Muscle layer of duodenum (tissue), 2 donors: ENCODE measurements around the gene CLEC4E.
"Not testable (repeated sequence)": the region's sequence is repeated elsewhere in the genome, so short reads cannot be mapped to it uniquely, and the experiment has no call there.

Experiments
- H3K27ac ChIP-seq: one replicate; pipeline ENCODE4 v1.7.0; 2013; ENCODE audit warnings: mild to moderate bottlenecking, low read length
- H3K27me3 ChIP-seq: one replicate; pipeline ENCODE4 v1.7.0; 2013; ENCODE audit warnings: low read depth, mild to moderate bottlenecking, control low read depth, low read length
- H3K36me3 ChIP-seq, 2 donors: one replicate each; pipeline ENCODE4 v1.7.0; 2013; ENCODE audit warnings: low read length in 2 of 2, control low read depth in 1 of 2, mild to moderate bottlenecking in 1 of 2; ENCODE audit not compliant: insufficient read depth in 2 of 2, control insufficient read depth in 1 of 2
- H3K4me1 ChIP-seq, 2 donors: one replicate each; pipeline ENCODE4 v1.7.0; 2013; ENCODE audit warnings: low read length in 2 of 2, mild to moderate bottlenecking in 2 of 2, control low read depth in 1 of 2, moderate library complexity in 1 of 2; ENCODE audit not compliant: insufficient read depth in 2 of 2, control insufficient read depth in 1 of 2
- H3K4me3 ChIP-seq, 2 donors: one replicate each; pipeline ENCODE4 v1.7.0; 2013; ENCODE audit warnings: low read length in 2 of 2, low read depth in 1 of 2, mild to moderate bottlenecking in 1 of 2
- H3K9me3 ChIP-seq, 2 donors: one replicate each; pipeline ENCODE4 v1.7.0; 2013; ENCODE audit warnings: low read length in 2 of 2, control low read depth in 1 of 2, mild to moderate bottlenecking in 1 of 2; ENCODE audit not compliant: control insufficient read depth in 1 of 2
- donor health status: healthy.

The CLEC4E gene

GRCh38 chr12:8540831-8541230 is at the start of gene CLEC4E:
CLEC4E (minus strand) TSS chr12:8540905; CDS start chr12:8540797, 108 bp downstream.
- not testable (repeated sequence) for H3K4me3 ChIP-seq

DNA sequence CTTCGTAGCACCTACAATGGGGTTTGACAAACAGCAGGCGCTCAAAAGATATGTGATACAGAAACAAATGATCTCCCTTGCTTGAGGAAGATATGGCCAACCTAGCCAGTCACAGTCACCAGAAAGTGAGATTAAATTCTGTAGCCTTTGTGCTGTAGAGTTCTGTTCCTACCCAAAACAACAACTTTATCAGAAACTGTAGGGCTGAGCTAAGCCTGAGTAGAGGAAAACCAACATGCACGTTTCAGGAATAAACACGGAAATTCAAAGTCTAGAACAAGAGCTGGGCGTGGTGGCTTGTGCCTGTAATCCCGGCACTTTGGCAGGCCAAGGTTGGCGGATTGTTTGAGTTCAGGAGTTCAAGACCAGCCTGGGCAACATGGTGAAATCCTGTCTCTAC is 49.0 kb upstream of the CLEC4E start:
- no peaks in the 10 kb centered on the region for H3K36me3 ChIP-seq
- no peak overlapping the region for H3K27ac ChIP-seq
- no peak overlapping the region for H3K4me3 ChIP-seq
- H3K4me1 ChIP-seq = no peaks in the 10 kb centered on the region
- no peaks in the 10 kb centered on the region for H3K9me3 ChIP-seq
- H3K27me3 ChIP-seq = no peaks in the 10 kb centered on the region

More at GRCh38 chr12:8540831-8541230, at the start of gene CLEC4E:
- H3K4me1 ChIP-seq, H3K9me3 ChIP-seq, H3K36me3 ChIP-seq, H3K27ac ChIP-seq, H3K27me3 ChIP-seq: not testable (repeated sequence)

- not testable (repeated sequence) for H3K4me3 ChIP-seq, H3K9me3 ChIP-seq, H3K27me3 ChIP-seq, H3K36me3 ChIP-seq, H3K4me1 ChIP-seq, H3K27ac ChIP-seq
These were observed 43.8 kb upstream of the CLEC4E start for GRCh38 chr12:8584478-8584877.

DNA sequence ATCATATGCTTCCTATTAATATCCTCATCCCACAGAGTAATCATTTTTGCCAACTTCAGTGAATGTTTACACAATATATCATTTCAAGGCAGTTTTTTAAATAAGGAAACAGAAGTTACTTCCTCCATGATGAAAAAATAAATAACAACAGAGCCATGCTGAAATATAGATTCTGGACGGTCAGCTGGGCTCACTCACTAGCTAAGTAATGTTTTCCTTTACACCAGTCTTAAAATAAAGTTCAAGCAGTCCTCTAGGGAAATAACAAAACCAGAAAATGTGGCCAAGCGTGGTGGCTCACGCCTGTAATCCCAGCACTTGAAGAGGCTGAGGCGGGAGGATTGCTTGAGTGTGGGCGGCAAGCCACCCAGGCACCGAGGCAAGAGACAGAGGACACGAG is 43.3 kb upstream of the CLEC4E start:
- H3K4me1 ChIP-seq = no peaks in the 10 kb centered on the region
- H3K27ac ChIP-seq = no peak overlapping the region
- no peaks in the 10 kb centered on the region for H3K9me3 ChIP-seq
- H3K27me3 ChIP-seq = no peaks in the 10 kb centered on the region
- H3K36me3 ChIP-seq = no peaks in the 10 kb centered on the region
- no peak overlapping the region for H3K4me3 ChIP-seq

DNA sequence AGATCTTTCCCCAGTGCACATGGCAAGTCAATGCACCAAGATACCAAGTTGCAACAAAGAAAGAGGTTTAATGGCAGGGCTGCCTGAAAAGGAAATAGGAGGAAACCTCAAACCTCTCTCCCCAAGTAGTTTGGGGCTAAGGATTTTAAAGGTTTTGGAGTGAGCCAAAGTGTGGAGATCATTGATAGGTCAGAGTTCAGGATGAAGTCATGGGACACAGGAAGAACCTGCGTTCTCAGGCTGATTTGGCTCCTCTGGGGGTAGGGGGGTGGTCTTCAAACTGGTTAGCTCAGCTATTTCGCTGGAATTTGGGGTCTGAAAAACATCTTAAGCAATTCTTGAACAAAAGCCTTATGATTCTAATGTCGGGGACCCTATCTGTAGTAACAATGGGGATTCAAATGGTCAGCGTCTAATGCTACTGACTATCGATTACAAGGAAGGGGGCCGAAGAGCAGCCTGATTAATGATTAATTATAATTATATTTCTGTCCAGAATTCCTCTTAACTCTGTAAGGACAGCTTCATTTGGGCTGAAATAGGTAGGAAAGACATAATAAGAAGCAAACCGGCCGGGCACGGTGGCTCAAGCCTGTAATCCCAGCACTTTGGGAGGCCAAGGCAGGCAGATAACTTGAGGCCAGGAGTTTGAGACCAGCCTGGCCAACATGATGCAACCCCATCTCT is 40.5 kb upstream of the CLEC4E start:
- no peaks in the 10 kb centered on the region for H3K4me1 ChIP-seq
- no peaks in the 10 kb centered on the region for H3K36me3 ChIP-seq
- no peaks in the 10 kb centered on the region for H3K9me3 ChIP-seq
- no peaks in the 10 kb centered on the region for H3K27me3 ChIP-seq
- H3K4me3 ChIP-seq = no peak overlapping the region
- H3K27ac ChIP-seq = no peak overlapping the region

GRCh38 chr12:8577879-8578278 is 37.2 kb upstream of the CLEC4E start:
- Histone ChIP-seq H3K4me3 (no peak overlapping the region), H3K27me3 (no peaks in the 10 kb centered on the region), H3K4me1 (no peaks in the 10 kb centered on the region), H3K27ac (no peak overlapping the region), H3K36me3 (no peaks in the 10 kb centered on the region), H3K9me3 (no peaks in the 10 kb centered on the region)

DNA sequence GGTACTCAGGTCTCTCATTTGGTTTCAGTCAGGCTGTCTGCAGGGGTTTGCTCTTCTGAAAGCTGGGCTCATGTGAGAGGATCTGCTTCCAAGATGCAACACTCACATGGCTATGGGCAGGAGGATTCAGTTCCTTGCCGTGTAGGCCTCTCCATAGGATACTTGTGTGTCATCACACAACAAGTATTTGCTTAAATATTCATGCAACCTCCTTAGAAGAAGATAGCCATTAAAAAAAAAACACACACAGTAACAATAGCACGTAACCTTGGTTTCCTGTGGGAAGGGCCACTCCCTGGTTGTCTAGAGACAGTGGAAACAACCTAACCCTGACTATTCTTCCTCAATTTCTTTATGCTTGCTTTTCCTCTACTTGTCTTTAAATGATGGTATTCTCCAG is 31.8 kb upstream of the CLEC4E start:
- H3K27me3 ChIP-seq = no peaks in the 10 kb centered on the region
- no peak overlapping the region for H3K27ac ChIP-seq
- H3K4me3 ChIP-seq = no peak overlapping the region
- peaks cover 0 to under 1% of the 10 kb centered on the region in 2 donors for H3K9me3 ChIP-seq
- H3K4me1 ChIP-seq = no peaks in the 10 kb centered on the region
- H3K36me3 ChIP-seq = no peaks in the 10 kb centered on the region

GRCh38 chr12:8566525-8566924 is 25.8 kb upstream of the CLEC4E start:
- H3K4me3 ChIP-seq = peak overlapping the region in 1 of 2 donors; percentile 46
- no peak overlapping the region for H3K27ac ChIP-seq

DNA sequence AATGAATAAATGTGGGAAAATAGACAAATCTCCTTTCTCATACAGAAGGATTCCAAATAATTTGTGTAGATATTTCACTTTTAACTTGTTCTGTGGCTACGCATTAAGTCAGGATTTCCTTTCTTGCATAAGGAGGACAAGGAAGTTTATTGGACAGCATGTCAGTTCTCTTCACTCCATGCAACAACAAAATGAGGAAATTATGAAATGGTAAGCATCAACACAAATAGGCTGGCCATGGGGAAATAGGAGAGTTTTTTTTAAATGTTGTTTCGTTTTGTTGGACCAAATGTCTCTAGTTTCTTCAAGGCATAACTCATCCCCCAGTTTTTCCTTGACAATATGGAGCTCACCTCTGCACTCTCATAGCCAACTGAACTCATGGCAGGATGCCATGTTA is 25.3 kb upstream of the CLEC4E start:
- not testable (repeated sequence) for H3K27me3 ChIP-seq, H3K27ac ChIP-seq, H3K36me3 ChIP-seq, H3K4me1 ChIP-seq
- Histone ChIP-seq H3K9me3 (peaks cover 12 to 15% of the 10 kb centered on the region in 2 donors), H3K4me3 (peak overlapping the region in 1 of 2 donors; percentile 46)

More at GRCh38 chr12:8566525-8566924, 25.8 kb upstream of the CLEC4E start:
- peaks cover 11 to 12% of the 10 kb centered on the region in 2 donors for H3K9me3 ChIP-seq
- no peaks in the 10 kb centered on the region for H3K36me3 ChIP-seq
- no peaks in the 10 kb centered on the region for H3K4me1 ChIP-seq
- no peaks in the 10 kb centered on the region for H3K27me3 ChIP-seq

DNA sequence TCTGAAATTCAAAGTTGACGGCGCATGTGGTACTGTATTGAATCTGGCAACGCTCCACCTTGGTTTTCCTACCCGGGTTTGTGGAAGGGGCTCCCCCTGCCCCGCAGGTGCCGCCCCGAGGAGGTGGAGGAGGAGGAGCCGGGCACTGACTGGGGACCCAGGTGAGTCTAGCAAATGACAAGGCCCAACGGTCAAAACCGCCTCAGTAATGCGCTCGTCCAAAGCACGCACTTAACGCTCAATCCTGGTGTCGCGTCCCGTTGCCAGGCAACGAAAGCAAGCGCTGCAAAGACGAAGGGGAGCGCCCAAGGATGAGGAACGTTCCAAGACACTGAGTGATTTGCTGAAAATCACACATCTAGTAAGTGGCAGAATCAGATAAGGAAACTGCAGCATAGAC is 24.0 kb upstream of the CLEC4E start:
- no peak overlapping the region for H3K4me3 ChIP-seq
- no peaks in the 10 kb centered on the region for H3K4me1 ChIP-seq
- peaks cover 12 to 16% of the 10 kb centered on the region in 2 donors for H3K9me3 ChIP-seq
- H3K27ac ChIP-seq = no peak overlapping the region
- H3K27me3 ChIP-seq = no peaks in the 10 kb centered on the region
- no peaks in the 10 kb centered on the region for H3K36me3 ChIP-seq

DNA sequence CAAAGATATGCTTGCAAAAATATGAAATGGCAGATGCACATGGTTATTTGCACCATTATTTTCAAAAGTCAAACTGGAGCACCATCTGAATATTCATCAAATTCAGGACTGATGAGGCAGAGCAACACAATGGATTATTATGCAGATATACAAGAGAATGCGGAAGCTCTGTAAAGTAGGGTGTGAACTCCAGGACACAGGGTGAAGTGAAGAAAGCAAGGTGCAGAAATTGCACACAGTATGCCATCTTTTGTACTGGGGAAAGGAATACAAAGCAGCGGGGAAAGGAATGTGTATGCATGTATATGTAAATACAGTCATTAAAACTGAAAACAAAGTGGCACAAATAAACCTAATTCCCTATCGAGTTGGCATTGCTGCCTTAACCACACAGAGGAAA is 22.7 kb upstream of the CLEC4E start:
- Histone ChIP-seq H3K27me3 (no peaks in the 10 kb centered on the region), H3K4me3 (no peak overlapping the region), H3K27ac (no peak overlapping the region), H3K9me3 (peaks cover 12 to 16% of the 10 kb centered on the region in 2 donors), H3K36me3 (no peaks in the 10 kb centered on the region), H3K4me1 (no peaks in the 10 kb centered on the region)

DNA sequence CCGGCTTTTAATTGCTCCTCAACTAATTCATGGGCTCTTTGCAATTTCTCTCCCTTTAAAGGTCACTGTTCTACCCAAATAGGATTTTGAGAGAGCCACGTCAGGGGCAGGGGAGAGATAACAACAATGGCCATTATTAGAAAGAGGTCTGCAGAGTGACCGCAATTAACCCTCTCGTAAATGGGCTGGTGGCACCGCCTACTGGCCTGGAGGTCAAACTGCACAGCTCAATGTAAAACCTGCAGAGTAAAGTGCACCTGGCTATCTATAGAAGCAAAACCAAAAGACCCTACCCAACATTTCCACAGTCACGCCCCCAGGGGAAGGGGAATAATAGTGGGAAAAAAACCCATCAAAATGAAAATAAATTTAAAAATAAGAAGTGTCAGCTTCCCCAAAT is 21.6 kb upstream of the CLEC4E start:
- no peak overlapping the region for H3K4me3 ChIP-seq
- no peaks in the 10 kb centered on the region for H3K27me3 ChIP-seq
- no peaks in the 10 kb centered on the region for H3K36me3 ChIP-seq
- no peaks in the 10 kb centered on the region for H3K4me1 ChIP-seq
- H3K27ac ChIP-seq = no peak overlapping the region
- peaks cover 9 to 16% of the 10 kb centered on the region in 2 donors for H3K9me3 ChIP-seq
